Measurements from ENCODE around the gene PASK.

DNA sequence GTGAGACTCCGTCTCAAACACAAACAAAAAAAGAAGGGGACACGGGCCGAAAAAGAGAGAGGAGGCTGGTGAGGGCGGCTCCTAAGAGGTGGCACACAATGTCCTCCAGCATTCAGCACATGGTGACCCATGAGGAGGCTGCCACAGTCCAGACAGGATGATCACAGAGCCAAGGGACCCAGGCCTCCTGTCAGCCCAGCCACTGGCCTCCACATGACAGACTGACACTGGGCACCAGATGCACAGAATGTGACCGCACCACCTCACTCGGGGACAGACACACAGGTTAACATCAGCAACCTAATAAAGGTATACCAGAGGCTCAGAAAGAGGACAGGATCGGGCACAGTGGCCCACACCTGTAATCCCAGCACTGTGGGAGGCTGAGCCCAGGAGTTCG, 21.0 kb downstream of the PASK start:
- TF ChIP-seq EP300 (IDR thresholded peaks at IDR 0.05) = no peak
- TF ChIP-seq, protein P1, sequence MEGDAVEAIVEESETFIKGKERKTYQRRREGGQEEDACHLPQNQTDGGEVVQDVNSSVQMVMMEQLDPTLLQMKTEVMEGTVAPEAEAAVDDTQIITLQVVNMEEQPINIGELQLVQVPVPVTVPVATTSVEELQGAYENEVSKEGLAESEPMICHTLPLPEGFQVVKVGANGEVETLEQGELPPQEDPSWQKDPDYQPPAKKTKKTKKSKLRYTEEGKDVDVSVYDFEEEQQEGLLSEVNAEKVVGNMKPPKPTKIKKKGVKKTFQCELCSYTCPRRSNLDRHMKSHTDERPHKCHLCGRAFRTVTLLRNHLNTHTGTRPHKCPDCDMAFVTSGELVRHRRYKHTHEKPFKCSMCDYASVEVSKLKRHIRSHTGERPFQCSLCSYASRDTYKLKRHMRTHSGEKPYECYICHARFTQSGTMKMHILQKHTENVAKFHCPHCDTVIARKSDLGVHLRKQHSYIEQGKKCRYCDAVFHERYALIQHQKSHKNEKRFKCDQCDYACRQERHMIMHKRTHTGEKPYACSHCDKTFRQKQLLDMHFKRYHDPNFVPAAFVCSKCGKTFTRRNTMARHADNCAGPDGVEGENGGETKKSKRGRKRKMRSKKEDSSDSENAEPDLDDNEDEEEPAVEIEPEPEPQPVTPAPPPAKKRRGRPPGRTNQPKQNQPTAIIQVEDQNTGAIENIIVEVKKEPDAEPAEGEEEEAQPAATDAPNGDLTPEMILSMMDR (IDR thresholded peaks at IDR 0.05) = no peak
- TF ChIP-seq POLR2A (IDR thresholded peaks at IDR 0.05) = no peak

Data from tibial nerve (tissue), 4 donors.